Kidney capillary endothelial cell (primary cell): ENCODE results near the gene TFDP1.

Experiments used
- DNase-seq: peaks from one replicate; pipeline ENCODE4 v3.0.0-alpha.2; 2018; ENCODE audit warnings: low spot score

TFDP1 gene

GRCh38 chr13:113650275-113650674 is 65.7 kb downstream of the TFDP1 start:
- no peak for DNase-seq

DNA sequence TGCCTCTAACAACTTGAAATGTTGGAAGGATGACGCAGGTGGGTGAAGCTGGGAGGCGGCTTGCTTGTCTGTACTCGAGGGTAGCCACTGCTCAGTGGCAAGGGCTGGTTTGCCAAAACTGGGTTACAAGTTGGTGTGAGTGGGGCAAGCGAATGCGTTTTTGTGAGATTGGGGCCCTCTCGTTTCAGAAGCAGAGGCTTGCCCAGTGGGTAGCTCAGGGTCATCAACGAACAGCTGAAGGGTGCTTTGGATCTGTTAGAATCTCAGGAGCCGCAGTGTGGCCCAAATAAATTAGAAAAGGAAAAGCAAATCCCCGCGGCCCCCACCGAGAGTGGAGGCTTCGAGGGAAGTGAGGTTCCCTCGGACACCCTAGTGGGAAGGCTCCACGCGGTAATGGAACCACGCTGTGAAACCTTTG is 66.2 kb downstream of the TFDP1 start:
- DNase-seq = no peak

GRCh38 chr13:113651511-113652403 is 67.2 kb downstream of the TFDP1 start:
- no peak for DNase-seq

GRCh38 chr13:113652404-113653263 is 68.1 kb downstream of the TFDP1 start:
- no peak for DNase-seq

GRCh38 chr13:113653264-113654174 is 69.0 kb downstream of the TFDP1 start:
- DNase-seq = no peak

DNA sequence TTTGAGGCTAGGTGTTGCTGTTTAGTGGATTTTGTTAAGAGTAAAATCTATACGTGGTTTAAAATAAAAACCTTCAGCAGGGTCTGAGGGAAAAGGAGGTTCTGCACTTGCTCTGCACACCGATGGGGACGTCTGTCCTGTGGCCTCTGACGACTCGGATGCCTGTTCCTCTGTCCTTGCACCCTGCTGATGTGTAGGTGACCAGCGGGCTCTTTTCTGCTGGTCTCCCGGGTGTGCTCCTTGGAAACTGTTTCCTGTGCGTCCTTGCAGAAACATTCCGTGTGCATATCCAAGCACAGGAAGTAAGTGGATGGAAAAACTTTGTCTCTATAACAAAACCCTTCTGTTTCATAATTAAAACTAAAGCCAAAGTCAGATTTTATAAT is 69.6 kb downstream of the TFDP1 start:
- DNase-seq = peak; percentile 33

- DNase-seq = no peak
Observed at GRCh38 chr13:113654591-113655345, 70.2 kb downstream of the TFDP1 start.

DNA sequence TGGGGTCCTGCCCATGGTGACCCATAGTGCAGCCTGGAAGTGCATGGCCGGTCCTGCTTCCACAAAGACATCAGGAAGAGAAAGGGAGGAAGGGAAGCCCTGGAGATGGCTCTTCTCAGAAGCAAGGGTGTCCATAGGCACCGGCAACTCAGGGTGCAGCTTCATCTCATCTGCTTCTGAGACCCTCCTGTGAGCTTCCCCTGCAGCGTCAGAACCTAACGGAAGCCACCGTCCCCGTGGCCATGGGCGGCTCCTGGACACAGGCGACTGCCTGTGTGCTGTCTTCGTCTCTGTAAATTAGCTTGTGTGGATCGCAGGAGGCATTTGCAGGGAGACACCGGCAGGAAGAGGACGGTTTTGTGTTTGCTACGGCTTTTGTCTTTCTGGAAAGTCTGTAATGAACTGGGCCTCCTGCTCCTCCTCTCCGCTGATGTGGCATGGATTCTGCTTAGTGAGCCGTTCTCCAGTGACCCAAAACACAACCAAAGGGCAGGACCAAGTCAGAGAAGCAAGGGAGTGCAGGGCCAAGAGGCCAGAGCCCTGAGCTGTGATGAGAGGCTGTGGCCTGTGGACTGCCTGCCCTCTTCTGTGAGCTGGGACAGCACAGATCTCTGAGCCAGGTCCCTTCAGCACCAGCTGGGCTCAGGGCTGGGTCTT is 70.9 kb downstream of the TFDP1 start:
- no peak for DNase-seq

DNA sequence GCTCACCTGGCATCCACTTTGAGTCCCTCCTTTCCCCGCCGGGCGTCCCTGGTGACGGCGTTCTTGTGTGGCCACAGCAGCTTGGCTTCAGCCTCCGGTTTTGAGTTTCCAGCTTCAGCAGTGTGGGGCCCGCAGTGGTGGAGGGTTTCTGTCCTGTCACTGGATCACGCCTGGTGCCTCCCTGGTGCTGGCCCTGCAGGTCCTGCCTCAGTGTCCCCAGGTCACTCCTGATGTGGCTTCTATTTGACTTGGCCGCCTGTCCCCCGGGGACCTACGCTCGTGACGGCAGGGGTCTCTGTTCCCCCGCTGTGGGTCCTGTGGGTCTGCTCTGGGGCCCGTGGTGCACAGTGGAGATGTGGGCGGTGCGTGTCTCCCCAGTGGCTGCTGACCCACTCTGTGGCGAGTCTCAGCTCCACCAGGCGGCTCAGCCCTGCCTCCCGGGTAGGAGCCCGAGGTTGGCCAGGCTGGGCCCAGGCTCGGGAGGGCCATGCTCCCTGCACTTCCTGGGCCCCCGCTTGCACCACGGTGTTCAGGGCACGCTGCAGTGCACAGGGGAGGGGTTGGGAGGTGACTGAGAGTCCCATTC is 71.5 kb downstream of the TFDP1 start:
- DNase-seq = no peak

DNA sequence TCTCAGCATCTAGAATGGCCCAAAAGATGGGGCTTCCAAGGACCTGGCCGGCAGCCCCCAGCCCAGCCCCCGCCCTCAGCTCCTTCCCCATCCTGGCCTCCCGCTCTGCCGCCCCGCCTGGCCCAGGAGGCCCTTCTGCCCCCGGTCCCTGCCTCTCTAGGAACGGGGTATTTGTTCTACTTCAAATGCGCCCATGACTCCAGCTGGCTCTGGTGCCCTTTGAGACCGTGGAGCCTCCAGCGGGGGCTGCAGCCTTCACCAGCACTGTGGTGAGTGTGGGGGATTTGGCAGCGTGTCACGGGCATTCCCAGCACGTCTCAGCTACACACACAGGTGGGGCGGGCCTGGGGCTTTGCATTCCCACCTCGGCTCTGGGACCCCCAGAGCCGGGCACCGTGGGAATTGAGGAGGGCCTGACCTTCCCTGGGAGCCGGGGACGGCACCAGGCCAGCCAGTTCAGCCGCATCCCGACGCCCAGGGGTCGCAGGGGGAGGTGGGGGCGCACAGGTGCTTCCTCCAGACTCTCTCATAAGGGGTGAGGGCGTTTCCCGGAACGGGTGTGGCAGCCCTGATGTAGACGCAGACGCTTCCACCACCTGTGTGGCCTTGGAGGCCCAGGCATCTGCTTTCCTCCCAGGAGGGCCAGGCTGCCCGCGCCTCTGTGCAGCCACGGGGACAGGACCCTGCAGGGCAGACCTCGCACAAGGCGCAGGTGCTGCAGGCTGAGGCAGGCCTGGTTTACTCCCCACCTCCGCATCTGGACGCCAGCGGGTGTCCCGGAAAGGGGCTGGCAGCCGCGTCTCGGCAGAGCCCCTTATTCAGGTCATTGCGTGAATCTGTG is 72.5 kb downstream of the TFDP1 start:
- DNase-seq = no peak

DNA sequence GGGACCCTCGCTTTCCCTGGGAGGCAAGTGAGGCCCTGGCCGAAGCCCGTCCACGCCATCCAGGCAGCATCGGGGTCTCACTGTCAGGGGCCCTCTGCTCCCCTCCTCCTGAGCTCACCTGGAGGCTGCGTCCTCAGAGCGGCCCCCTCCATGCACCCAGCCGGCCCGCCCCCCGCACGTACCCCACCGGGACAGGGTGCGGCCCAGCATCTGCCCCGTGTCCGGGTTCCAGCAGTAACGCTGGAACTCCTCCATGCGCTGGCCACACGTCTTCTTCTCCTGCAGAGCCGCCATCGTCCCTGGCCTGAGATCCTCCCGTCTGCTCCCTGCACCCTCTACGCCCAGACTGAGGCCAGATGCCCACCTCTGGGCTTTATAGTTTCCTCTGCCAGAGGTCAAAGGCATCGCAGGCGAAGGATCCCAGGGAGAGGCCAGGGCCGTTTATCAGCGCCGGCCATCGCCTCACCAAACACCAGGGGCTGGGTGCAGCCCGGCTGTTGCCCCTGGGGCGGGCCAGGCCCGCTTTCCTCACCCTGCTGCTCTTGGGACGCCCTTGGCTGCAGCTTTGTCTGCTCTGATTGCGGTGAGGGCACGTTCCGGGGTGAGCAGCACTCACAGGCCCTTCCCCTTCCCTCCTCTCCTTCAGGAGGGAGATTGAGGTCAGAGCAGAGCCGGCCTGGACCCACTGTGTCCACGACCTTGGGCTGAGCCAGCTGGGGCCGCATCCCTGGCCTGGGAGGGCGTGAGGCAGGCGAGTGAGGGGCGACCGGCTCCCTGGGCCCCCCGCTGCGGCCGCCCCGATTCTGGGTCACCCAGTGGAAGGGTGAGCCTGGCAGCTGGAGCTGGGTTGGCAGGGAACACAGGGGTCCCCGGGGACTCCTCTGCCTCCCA is 73.5 kb downstream of the TFDP1 start, which contains the start of gene ATP4B:
Gene ATP4B (minus strand): TSS at position 348 of the 891 bp plus-strand sequence. CDS start 54 bp downstream, at position 294.
- DNase-seq = no peak

DNA sequence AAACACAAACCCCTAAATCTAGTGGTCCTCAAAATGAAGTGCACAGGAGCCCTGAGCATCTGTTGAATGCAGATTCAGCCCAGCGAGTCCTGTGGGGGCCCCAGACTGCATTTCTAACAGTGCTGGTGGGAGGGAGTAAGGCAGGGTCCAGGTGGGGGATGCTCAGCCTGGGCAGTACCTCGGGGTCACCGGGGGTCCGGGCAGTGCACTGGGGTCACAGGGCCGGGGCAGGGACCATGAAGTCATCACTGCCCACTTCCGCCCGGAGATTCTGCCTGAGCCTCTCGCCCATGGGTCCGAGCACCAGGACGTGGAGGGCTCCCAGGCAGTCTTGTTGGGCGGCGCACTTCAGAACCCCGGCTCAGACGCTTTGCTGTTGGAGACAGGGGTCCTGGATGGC is 74.3 kb downstream of the TFDP1 start:
- no peak for DNase-seq

GRCh38 chr13:113659337-113659736 is 74.8 kb downstream of the TFDP1 start:
- DNase-seq = no peak

DNA sequence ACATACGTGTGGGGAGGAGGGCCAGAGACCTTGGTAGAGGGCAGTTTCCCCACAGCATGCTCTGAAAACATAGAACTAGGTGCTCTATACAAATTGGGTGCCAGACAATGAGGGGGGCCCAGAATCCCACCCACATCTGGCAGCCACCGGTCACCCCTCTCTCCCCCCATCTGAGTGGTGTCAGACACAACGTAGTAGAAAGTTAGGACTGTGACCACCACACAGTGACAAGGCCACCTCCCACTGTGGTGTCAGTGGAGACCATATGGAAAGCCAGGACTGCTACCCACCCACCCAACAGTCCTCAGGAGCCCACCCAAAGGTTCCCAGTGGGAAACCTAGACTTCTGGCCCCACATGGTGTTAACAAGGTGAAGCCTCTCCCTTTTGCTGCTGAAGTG is 75.5 kb downstream of the TFDP1 start:
- DNase-seq = no peak

DNA sequence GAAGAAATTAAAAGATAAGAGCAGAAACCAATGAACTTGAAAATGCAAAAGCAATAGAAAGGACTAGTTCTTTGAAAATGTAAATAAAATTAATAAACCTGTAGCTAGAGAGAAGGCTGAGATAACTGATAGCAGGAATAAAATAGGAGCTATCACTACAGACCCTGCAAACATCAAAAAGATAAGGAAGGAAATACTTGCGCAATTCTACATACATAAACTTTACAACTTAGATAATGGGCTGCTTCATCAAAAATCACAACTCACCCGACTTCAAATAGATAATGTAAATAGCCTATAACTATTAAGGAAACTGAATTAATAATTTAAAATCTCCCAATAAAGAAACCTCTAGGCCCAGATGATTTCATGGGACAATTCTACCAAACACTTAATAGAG is 77.0 kb downstream of the TFDP1 start:
- DNase-seq = no peak

DNA sequence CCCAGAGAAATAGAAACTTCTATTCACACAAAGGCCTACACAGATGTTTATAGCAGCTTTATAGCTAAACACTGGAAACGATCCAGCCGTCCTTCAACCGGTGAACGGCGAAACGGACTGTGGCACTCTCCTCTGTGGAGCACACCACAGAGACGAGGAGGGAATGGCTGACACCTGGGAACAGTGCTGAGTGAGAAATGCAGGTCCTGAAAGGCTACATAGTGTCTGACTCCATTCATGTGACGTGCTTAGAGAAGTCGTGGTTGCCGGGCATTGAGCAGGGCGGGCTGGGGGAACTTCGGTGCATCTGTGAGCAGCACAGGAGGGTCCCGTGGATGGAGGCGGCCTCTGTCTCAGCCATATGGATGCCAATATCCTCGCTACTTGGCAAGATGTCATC is 79.4 kb downstream of the TFDP1 start:
- no peak for DNase-seq

DNA sequence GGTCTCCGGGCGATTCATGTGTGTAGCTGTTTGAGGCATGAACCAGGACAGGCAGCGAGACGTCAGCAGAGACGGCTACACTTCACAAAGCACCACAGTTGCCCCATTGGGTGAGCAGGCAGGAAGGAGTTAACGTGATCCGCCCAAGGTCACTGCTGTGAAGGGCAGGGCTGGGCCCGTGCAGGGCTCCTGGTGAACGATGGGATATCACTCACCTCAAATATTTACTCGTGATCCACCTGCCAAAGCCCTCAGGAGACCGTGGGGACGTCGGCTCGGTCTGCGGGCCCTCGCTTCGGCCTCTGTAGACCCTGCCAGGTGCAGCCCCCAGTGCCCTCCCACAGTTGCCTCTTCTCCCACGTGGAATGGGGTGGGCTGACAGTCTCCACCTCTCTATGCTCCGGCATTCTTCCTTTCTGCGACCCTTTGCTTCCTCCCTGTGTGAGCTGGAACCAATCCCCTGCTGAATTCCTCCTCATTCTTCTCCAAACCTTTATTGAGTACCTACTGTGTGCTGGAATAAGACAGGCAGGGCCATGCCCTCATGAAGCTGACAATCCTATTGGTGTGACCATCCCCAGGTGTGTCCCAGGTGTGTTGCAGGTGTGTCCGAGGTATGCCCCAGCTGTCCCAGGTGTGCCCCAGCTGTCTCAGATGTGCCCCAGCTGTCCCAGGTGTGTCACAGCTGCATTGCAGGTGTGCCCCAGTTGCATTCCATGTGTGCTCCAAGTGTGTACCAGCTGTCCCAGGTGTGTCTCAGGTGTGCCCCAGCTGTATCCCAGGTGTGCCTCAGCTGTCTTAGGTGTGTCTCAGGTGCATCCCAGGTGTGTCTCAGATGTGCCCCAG is 80.4 kb downstream of the TFDP1 start:
- DNase-seq = no peak
